COR-L47 (cell line): ENCODE data around the gene PRR20C.
"Not testable (repeated sequence)": the region's sequence is repeated elsewhere in the genome, so short reads cannot be mapped to it uniquely, and the experiment has no call there.

Experiments used
- DNase-seq: peaks from one replicate; lab custom pipeline; 2025; lab: John Stamatoyannopoulos, UW

PRR20C gene

DNA sequence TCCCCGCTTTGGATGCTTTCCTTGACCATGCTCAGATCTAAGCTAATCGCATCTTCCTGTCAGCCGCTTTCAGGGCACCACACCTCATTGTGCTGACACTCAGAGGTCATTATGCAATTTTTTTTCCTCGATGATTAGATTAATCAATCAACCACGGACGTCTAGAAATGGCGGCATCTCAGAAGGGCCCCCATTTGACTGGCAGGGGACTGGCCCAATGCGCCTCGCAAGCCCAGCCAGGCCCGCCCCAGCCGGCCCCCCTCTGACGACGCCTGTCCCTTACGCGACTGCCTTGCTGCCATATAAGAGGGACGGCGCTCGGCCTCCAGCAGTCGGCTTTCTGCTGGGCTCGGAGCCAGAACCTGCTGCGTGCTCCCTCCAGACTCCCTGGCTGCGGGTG lies at the start of gene PRR20C:
Gene PRR20C, plus strand, starts transcription at position 301 of the 400 bp plus-strand sequence. CDS start 387 bp downstream, outside the sequence.
- not testable (repeated sequence) for DNase-seq

DNA sequence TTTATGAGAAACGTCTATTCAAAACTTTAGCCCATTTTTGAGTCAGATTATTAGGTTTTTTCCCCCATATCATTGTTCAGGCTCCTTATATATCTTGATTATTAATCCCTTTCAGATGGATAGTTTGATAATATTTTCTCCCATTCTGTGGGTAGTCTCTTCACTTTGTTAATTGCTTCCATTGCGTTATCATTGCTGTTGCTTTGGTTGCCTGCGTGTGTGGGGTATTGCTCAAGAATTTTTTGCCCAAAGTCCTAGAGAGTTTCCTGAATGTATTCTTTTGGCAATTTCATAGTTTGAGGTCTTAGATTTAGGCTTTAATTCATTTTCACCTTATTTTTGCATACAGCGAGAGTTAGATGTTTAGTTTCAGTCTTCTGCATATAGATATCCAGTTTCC lies 38.9 kb upstream of the PRR20C start:
- DNase-seq: no peak

DNA sequence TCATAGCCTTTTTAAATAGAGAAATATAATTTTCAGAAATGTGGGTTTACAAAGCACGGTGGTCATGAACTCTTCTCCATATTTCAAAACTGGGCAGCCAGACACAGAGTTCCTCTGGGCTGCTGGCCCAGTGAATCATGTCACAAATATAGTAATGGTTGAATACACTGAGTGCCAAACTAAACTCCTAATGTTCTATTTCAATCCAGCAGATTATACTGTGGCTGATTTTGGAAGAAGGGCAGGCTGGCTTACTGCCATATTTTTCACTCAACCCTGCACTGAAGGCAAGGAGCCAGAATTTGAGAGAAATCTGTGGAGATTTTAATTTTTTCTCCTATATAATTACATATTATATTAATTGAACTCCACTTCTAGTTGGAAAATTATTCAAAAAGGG lies 30.2 kb upstream of the PRR20C start:
- peak; percentile 46 for DNase-seq

DNA sequence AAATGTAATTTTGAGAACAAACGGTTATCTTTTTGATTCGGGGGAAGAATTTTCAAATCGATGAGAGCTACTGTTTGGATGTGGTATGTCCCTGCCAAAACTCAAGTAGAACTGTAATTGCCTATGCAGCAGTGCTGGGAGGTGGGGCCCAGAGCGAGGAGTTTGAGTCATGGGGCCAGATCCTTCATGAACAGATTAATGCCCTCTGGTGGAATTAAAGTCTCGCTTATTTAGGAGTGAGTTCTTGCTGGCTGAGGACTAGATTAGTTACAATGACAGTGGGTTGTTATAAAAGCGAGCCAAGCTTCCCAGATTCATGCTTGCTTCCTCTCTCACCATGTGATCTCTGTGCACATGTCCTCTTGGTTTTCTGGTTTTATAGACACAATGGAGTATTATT lies 25.0 kb upstream of the PRR20C start:
- no peak for DNase-seq

DNA sequence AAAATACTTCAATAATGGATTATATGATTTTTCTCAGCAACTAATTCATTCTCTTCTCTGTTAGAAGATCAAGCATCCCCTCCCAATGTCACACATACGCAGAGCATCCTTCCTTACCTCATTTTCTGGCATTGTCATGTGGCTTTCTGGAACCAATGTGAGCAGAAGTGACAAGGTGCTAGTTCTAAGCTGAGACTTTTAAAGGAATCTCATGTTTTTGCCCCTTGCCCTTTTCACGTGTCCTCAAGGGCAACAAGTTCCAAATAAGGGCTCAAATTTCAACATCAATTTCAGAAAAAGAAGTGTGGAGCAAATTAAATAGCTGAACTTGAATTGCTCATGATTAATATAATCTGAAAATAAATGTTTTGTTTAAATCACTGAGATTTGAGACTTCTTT lies 17.8 kb upstream of the PRR20C start:
- DNase-seq: no peak

DNA sequence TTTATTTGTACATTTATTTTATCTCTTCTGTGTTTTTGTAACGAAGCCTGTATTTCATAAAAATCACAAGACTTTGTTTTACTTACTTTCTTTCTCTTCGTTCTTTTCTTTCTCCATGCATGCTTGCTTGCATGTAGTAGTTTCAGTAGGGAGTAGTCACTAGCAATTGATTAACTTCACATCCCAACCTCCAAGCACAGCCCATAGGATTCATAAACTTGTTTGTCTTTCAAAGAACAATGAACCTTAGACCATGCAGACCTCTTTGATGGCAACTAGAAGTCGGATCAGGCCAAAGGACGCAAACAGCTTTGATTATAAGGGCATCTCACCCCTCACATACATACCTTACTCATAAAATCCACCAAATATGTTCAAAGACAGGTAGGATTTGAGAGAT lies 16.3 kb upstream of the PRR20C start:
- DNase-seq: no peak

DNA sequence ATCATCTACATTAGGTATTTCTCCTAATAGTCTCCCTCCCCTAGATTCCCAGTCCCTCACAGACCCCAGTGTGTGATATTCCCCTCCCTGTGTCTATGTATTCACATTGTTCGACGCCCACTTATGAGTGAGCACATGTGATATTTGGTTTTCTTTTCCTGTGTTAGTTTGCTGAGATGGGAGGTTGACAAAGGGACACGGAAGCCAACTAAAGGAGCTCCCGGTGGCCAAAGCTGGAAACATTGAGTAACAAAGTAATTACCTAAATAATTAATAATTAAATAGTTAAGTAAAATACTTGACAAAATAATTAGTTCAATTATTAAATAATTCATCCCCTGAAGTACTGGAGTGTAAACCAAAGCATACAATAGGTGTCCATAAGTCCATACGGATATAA lies 14.9 kb upstream of the PRR20C start:
- no peak for DNase-seq

DNA sequence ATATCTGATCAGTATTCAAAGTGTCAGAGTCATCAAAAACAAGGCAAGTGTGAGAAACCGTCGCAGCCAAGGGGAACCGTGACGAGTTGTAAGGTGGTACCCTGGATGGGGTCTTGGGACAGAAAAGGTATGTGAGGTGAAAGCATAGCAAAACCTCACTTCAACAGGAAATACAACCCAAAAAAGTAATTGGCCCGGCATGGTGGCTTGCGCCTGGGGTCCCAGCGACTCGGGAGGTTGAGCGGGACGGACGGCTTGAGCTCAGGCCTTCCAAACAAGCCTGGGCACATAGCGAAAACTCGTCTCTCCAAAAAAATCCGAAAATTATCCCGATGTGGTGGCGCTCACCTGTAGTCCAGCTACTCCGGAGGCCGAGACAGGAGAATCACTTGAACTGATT lies 14.1 kb upstream of the PRR20C start:
- not testable (repeated sequence) for DNase-seq

DNA sequence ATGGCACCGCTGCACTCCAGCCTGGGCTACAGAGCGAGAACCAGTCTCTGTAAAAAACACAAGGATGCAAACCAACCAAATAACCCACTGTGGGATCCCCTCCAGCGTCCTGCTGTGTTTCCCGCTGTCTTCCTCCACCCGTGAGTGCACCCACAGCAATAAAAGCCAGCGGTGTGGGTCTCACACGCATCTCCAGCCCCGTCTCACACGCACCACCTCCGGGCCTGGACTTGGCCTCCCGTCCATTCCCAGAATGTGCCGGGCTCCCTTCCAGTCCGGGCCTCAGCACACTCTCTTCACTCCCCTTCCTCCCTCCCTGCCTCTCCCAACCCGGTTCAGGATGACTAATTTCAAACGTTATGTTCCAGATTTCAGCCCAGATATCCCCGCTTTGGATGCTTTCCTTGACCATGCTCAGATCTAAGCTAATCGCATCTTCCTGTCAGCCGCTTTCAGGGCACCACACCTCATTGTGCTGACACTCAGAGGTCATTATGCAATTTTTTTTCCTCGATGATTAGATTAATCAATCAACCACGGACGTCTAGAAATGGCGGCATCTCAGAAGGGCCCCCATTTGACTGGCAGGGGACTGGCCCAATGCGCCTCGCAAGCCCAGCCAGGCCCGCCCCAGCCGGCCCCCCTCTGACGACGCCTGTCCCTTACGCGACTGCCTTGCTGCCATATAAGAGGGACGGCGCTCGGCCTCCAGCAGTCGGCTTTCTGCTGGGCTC lies 13.5 kb upstream of the PRR20C start, which contains the start of gene PRR20A:
Gene PRR20A, plus strand, starts transcription at position 684 of the 734 bp plus-strand sequence. CDS start 387 bp downstream, outside the sequence.
- DNase-seq: not testable (repeated sequence)

DNA sequence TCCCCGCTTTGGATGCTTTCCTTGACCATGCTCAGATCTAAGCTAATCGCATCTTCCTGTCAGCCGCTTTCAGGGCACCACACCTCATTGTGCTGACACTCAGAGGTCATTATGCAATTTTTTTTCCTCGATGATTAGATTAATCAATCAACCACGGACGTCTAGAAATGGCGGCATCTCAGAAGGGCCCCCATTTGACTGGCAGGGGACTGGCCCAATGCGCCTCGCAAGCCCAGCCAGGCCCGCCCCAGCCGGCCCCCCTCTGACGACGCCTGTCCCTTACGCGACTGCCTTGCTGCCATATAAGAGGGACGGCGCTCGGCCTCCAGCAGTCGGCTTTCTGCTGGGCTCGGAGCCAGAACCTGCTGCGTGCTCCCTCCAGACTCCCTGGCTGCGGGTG lies 6.7 kb upstream of the PRR20C start, which contains the start of gene PRR20B:
Gene PRR20B, plus strand, starts transcription at position 301 of the 400 bp plus-strand sequence. CDS start 387 bp downstream, outside the sequence.
- not testable (repeated sequence) for DNase-seq

DNA sequence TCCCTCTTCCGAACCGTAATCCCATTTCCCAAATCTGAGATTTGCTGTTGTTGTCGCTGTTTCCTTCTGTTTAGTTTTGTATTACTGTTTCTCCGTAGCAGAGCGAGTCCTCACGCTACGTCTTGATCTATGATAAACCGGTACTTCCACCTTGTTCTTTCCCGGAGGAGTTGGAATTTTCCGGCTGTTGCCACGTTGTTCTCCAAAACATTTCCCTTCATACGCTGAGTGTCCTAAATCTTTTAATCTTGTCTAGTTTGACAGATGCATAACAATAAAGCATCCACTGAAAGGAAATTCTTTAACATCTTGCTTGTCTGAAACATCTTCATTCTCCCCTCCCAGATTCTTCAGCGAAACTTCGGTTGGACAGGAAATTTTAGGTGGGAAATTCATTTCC lies 5.8 kb upstream of the PRR20C start:
- not testable (repeated sequence) for DNase-seq

DNA sequence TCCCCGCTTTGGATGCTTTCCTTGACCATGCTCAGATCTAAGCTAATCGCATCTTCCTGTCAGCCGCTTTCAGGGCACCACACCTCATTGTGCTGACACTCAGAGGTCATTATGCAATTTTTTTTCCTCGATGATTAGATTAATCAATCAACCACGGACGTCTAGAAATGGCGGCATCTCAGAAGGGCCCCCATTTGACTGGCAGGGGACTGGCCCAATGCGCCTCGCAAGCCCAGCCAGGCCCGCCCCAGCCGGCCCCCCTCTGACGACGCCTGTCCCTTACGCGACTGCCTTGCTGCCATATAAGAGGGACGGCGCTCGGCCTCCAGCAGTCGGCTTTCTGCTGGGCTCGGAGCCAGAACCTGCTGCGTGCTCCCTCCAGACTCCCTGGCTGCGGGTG lies 6.5 kb downstream of the PRR20C start, which contains the start of gene PRR20D:
Gene PRR20D, plus strand, starts transcription at position 301 of the 400 bp plus-strand sequence. CDS start 387 bp downstream, outside the sequence.
- DNase-seq: not testable (repeated sequence)

DNA sequence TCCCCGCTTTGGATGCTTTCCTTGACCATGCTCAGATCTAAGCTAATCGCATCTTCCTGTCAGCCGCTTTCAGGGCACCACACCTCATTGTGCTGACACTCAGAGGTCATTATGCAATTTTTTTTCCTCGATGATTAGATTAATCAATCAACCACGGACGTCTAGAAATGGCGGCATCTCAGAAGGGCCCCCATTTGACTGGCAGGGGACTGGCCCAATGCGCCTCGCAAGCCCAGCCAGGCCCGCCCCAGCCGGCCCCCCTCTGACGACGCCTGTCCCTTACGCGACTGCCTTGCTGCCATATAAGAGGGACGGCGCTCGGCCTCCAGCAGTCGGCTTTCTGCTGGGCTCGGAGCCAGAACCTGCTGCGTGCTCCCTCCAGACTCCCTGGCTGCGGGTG lies 13.0 kb downstream of the PRR20C start, which contains the start of gene PRR20E:
Gene PRR20E, plus strand, starts transcription at position 301 of the 400 bp plus-strand sequence. CDS start 387 bp downstream, outside the sequence.
- DNase-seq: not testable (repeated sequence)

DNA sequence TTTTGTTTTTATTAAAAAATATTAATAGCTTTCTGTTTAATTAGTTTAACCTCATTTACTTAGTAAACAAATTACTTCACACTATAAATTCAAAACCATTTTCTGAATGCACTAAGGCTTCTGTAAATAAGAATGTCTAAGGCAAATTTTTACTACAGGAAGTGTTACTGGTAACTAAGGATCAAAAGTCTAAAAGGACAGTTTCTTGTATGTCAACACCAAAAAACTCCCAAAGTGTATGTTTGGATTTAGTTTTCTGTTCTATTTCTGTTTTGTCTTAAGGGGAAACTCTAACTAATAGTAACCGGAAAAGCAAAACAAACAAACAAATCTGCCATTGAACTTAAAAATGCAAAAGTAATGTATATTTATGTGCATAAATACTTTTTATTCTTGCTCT lies 37.8 kb downstream of the PRR20C start:
- DNase-seq: no peak
